ENCODE measurements around the gene PRKN.

Gene PRKN

GRCh38 chr6:162373868-162374267 lies 353.7 kb downstream of the PRKN start:
- H3K4me3 Mint-ChIP-seq, result no peak overlapping the region
- no peaks in the 10 kb centered on the region for H3K27me3 Mint-ChIP-seq
- DNase-seq, result no peak
- H3K36me3 Mint-ChIP-seq (ENCODE audit: low read depth), result no peaks in the 10 kb centered on the region
- H3K27ac Mint-ChIP-seq, result no peak overlapping the region
- H3K4me1 Mint-ChIP-seq (ENCODE audit: low read depth), result no peaks in the 10 kb centered on the region
- no peaks in the 10 kb centered on the region for H3K9me3 Mint-ChIP-seq

GRCh38 chr6:162373192-162373591 lies 354.4 kb downstream of the PRKN start:
- Mint-ChIP-seq H3K27ac (no peak overlapping the region), H3K4me3 (no peak overlapping the region), H3K36me3 (ENCODE audit: low read depth) (no peaks in the 10 kb centered on the region), H3K9me3 (no peaks in the 10 kb centered on the region), H3K4me1 (ENCODE audit: low read depth) (no peaks in the 10 kb centered on the region), H3K27me3 (no peaks in the 10 kb centered on the region)
- no peak for DNase-seq

- DNase-seq, result no peak
- no peak overlapping the region for H3K27ac Mint-ChIP-seq
- no peaks in the 10 kb centered on the region for H3K36me3 Mint-ChIP-seq (ENCODE audit: low read depth)
- no peaks in the 10 kb centered on the region for H3K27me3 Mint-ChIP-seq
- no peak overlapping the region for H3K4me3 Mint-ChIP-seq
- no peaks in the 10 kb centered on the region for H3K4me1 Mint-ChIP-seq (ENCODE audit: low read depth)
- no peaks in the 10 kb centered on the region for H3K9me3 Mint-ChIP-seq
Measured at GRCh38 chr6:162372106-162372505, 355.5 kb downstream of the PRKN start.

- no peaks in the 10 kb centered on the region for H3K36me3 Mint-ChIP-seq (ENCODE audit: low read depth)
- DNase-seq, result no peak
- no peak overlapping the region for H3K27ac Mint-ChIP-seq
- H3K4me1 Mint-ChIP-seq (ENCODE audit: low read depth), result no peaks in the 10 kb centered on the region
- no peak overlapping the region for H3K4me3 Mint-ChIP-seq
- no peaks in the 10 kb centered on the region for H3K27me3 Mint-ChIP-seq
- H3K9me3 Mint-ChIP-seq, result no peaks in the 10 kb centered on the region
Measured at GRCh38 chr6:162371121-162371520, 356.4 kb downstream of the PRKN start.

GRCh38 chr6:162369091-162369490 lies 358.5 kb downstream of the PRKN start:
- H3K27me3 Mint-ChIP-seq, result no peaks in the 10 kb centered on the region
- H3K4me3 Mint-ChIP-seq, result no peak overlapping the region
- no peak for DNase-seq
- H3K36me3 Mint-ChIP-seq (ENCODE audit: low read depth), result no peaks in the 10 kb centered on the region
- no peaks in the 10 kb centered on the region for H3K9me3 Mint-ChIP-seq
- H3K27ac Mint-ChIP-seq, result no peak overlapping the region
- no peaks in the 10 kb centered on the region for H3K4me1 Mint-ChIP-seq (ENCODE audit: low read depth)

- H3K27ac Mint-ChIP-seq, result no peak overlapping the region
Measured at GRCh38 chr6:162364488-162364887, 363.1 kb downstream of the PRKN start.

GRCh38 chr6:162363757-162364156 lies 363.8 kb downstream of the PRKN start:
- Mint-ChIP-seq H3K27me3 (no peaks in the 10 kb centered on the region), H3K4me3 (no peak overlapping the region), H3K9me3 (no peaks in the 10 kb centered on the region), H3K4me1 (ENCODE audit: low read depth) (no peaks in the 10 kb centered on the region), H3K36me3 (ENCODE audit: low read depth) (no peaks in the 10 kb centered on the region), H3K27ac (no peak overlapping the region)
- no peak for DNase-seq

More at GRCh38 chr6:162364488-162364887, 363.1 kb downstream of the PRKN start:
- no peaks in the 10 kb centered on the region for H3K36me3 Mint-ChIP-seq (ENCODE audit: low read depth)
- no peaks in the 10 kb centered on the region for H3K27me3 Mint-ChIP-seq
- no peak overlapping the region for H3K4me3 Mint-ChIP-seq
- no peak for DNase-seq
- H3K9me3 Mint-ChIP-seq, result no peaks in the 10 kb centered on the region
- no peaks in the 10 kb centered on the region for H3K4me1 Mint-ChIP-seq (ENCODE audit: low read depth)

GRCh38 chr6:162360901-162361567 lies 366.5 kb downstream of the PRKN start:
- H3K9me3 Mint-ChIP-seq, result no peaks in the 10 kb centered on the region
- no peak overlapping the region for H3K4me3 Mint-ChIP-seq
- H3K36me3 Mint-ChIP-seq (ENCODE audit: low read depth), result no peaks in the 10 kb centered on the region
- no peak overlapping the region for H3K27ac Mint-ChIP-seq
- H3K27me3 Mint-ChIP-seq, result no peaks in the 10 kb centered on the region
- no peaks in the 10 kb centered on the region for H3K4me1 Mint-ChIP-seq (ENCODE audit: low read depth)
- no peak for DNase-seq

GRCh38 chr6:162358625-162359024 lies 368.9 kb downstream of the PRKN start:
- no peaks in the 10 kb centered on the region for H3K4me1 Mint-ChIP-seq (ENCODE audit: low read depth)
- no peak overlapping the region for H3K4me3 Mint-ChIP-seq
- no peak overlapping the region for H3K27ac Mint-ChIP-seq
- no peaks in the 10 kb centered on the region for H3K36me3 Mint-ChIP-seq (ENCODE audit: low read depth)
- no peaks in the 10 kb centered on the region for H3K9me3 Mint-ChIP-seq
- no peak for DNase-seq
- H3K27me3 Mint-ChIP-seq, result no peaks in the 10 kb centered on the region

GRCh38 chr6:162345051-162345511 lies 382.5 kb downstream of the PRKN start:
- no peak for DNase-seq
- no peaks in the 10 kb centered on the region for H3K4me1 Mint-ChIP-seq (ENCODE audit: low read depth)
- H3K27me3 Mint-ChIP-seq, result no peaks in the 10 kb centered on the region
- no peaks in the 10 kb centered on the region for H3K36me3 Mint-ChIP-seq (ENCODE audit: low read depth)
- peaks cover 10% of the 10 kb centered on the region for H3K9me3 Mint-ChIP-seq
- no peak overlapping the region for H3K4me3 Mint-ChIP-seq
- H3K27ac Mint-ChIP-seq, result no peak overlapping the region

- no peaks in the 10 kb centered on the region for H3K27me3 Mint-ChIP-seq
- H3K9me3 Mint-ChIP-seq, result peaks cover 10% of the 10 kb centered on the region
Measured at GRCh38 chr6:162344646-162345010, 382.9 kb downstream of the PRKN start.

GRCh38 chr6:162343936-162344645 lies 383.5 kb downstream of the PRKN start:
- Mint-ChIP-seq H3K27ac (no peak overlapping the region), H3K27me3 (no peaks in the 10 kb centered on the region), H3K36me3 (ENCODE audit: low read depth) (no peaks in the 10 kb centered on the region), H3K9me3 (peaks cover 10% of the 10 kb centered on the region), H3K4me3 (no peak overlapping the region), H3K4me1 (ENCODE audit: low read depth) (no peaks in the 10 kb centered on the region)
- DNase-seq, result no peak

More at GRCh38 chr6:162344646-162345010, 382.9 kb downstream of the PRKN start:
- H3K36me3 Mint-ChIP-seq (ENCODE audit: low read depth), result no peaks in the 10 kb centered on the region
- no peaks in the 10 kb centered on the region for H3K4me1 Mint-ChIP-seq (ENCODE audit: low read depth)
- H3K27ac Mint-ChIP-seq, result no peak overlapping the region
- no peak overlapping the region for H3K4me3 Mint-ChIP-seq
- DNase-seq, result no peak

- H3K27ac Mint-ChIP-seq, result no peak overlapping the region
- no peaks in the 10 kb centered on the region for H3K4me1 Mint-ChIP-seq (ENCODE audit: low read depth)
- no peak overlapping the region for H3K4me3 Mint-ChIP-seq
- DNase-seq, result no peak
- peaks cover 10% of the 10 kb centered on the region for H3K9me3 Mint-ChIP-seq
- H3K36me3 Mint-ChIP-seq (ENCODE audit: low read depth), result no peaks in the 10 kb centered on the region
- no peaks in the 10 kb centered on the region for H3K27me3 Mint-ChIP-seq
Measured at GRCh38 chr6:162343198-162343935, 384.2 kb downstream of the PRKN start.

GRCh38 chr6:162337412-162337811 lies 390.2 kb downstream of the PRKN start:
- no peaks in the 10 kb centered on the region for H3K4me1 Mint-ChIP-seq (ENCODE audit: low read depth)
- H3K9me3 Mint-ChIP-seq, result peaks cover 18% of the 10 kb centered on the region
- peaks cover 4% of the 10 kb centered on the region for H3K36me3 Mint-ChIP-seq (ENCODE audit: low read depth)
- H3K27me3 Mint-ChIP-seq, result no peaks in the 10 kb centered on the region
- DNase-seq, result no peak
- no peak overlapping the region for H3K27ac Mint-ChIP-seq
- no peak overlapping the region for H3K4me3 Mint-ChIP-seq

GRCh38 chr6:162336359-162336758 lies 391.2 kb downstream of the PRKN start:
- Mint-ChIP-seq H3K9me3 (peaks cover 18% of the 10 kb centered on the region), H3K36me3 (ENCODE audit: low read depth) (peaks cover 4% of the 10 kb centered on the region), H3K4me1 (ENCODE audit: low read depth) (no peaks in the 10 kb centered on the region), H3K27me3 (no peaks in the 10 kb centered on the region), H3K27ac (no peak overlapping the region), H3K4me3 (no peak overlapping the region)
- DNase-seq, result no peak
